MG63 (cell line): ENCODE measurements around the gene SLC35B1. TPM values are rescaled to one million over a fixed set of nuclear protein-coding genes. Genes with fewer than 3 reads are reported as not detected.

Experiments used
- DNase-seq: peaks from one replicate; pipeline ENCODE4 v3.0.0-alpha.2; 2020
- H3K27me3 ChIP-seq: fragments of 250-450 bp; sonication (Bioruptor Pico); 2 replicates; pipeline ENCODE4 v1.5.1; 2020; ENCODE audit warnings: mild to moderate bottlenecking, moderate library complexity
- H3K36me3 ChIP-seq: fragments of 250-450 bp; sonication (Bioruptor Pico); 2 replicates; pipeline ENCODE4 v1.5.1; 2020; ENCODE audit warnings: mild to moderate bottlenecking, moderate library complexity
- H3K4me3 ChIP-seq: fragments of 250-450 bp; sonication (Bioruptor Pico); 2 replicates; pipeline ENCODE4 v1.5.1; 2020; ENCODE audit warnings: mild to moderate bottlenecking, moderate library complexity
- H3K9me3 ChIP-seq: fragments of 250-450 bp; sonication (Bioruptor Pico); 2 replicates; pipeline ENCODE4 v1.5.1; 2020; ENCODE audit warnings: mild to moderate bottlenecking, moderate library complexity
- total RNA-seq: library from RNA; depleted of rRNA; stranded (reverse); fragments of >200 nt; shearing (Covaris generic); gene quantifications from 2 replicates; pipeline ENCODE4 v1.2.3, GENCODE V29; 2014; ENCODE audit warnings: low replicate concordance; rRNA removed

SLC35B1 gene
- total RNA-seq, 1 experiment from 2014 or later, result 76.6 TPM

GRCh38 chr17:49659661-49660382 lies 47.9 kb downstream of the SLC35B1 start:
- Histone ChIP-seq H3K36me3 (peaks cover 13% of the 10 kb centered on the region), H3K4me3 (no peak overlapping the region), H3K9me3 (no peaks in the 10 kb centered on the region), H3K27me3 (no peaks in the 10 kb centered on the region)
- DNase-seq, result no peak

GRCh38 chr17:49656247-49656646 lies 51.5 kb downstream of the SLC35B1 start:
- DNase-seq, result no peak
- H3K36me3 ChIP-seq, result 0 out of 2 replicates have a peak, but pooled peaks cover 3% of the 10 kb centered on the region
- H3K4me3 ChIP-seq, result no peak overlapping the region
- H3K9me3 ChIP-seq, result no peaks in the 10 kb centered on the region
- no peaks in the 10 kb centered on the region for H3K27me3 ChIP-seq

Other genes with a start within 250 kb of the SLC35B1 start
- 3.4 and 3.6 TPM in 2 replicates for gene NGFR, start 212.7 kb downstream of the SLC35B1 start, total RNA-seq
- 0.36 TPM in 1 of 2 replicates, not detected in the other for gene NXPH3, start 132.1 kb downstream of the SLC35B1 start, total RNA-seq
- 84.1 and 126 TPM in 2 replicates for gene SPOP, start 29.9 kb downstream of the SLC35B1 start, total RNA-seq
- gene FAM117A, start 56.2 kb upstream of the SLC35B1 start, total RNA-seq, result 1.4 and 2.7 TPM in 2 replicates
- 31.0 and 40.6 TPM in 2 replicates for gene KAT7, start 80.7 kb upstream of the SLC35B1 start, total RNA-seq
- not detected in 2 replicates for gene TAC4, start 140.1 kb upstream of the SLC35B1 start, total RNA-seq